Stimulated activated CD8-positive, alpha-beta memory T cell treated with anti-CD3 and anti-CD28 coated beads, Interleukin-7, amount 100 ng/mL, for 24 hours (primary cell): ENCODE measurements around the gene KIAA1210.
"Not testable (repeated sequence)": the region's sequence is repeated elsewhere in the genome, so short reads cannot be mapped to it uniquely, and the experiment has no call there.

Source experiments
- DNase-seq: peaks from one replicate; pipeline ENCODE4 v3.0.0-alpha.2; 2020; ENCODE audit warnings: low read depth

The KIAA1210 gene

GRCh38 chrX:119036107-119037029 is 91.2 kb downstream of the KIAA1210 start:
- DNase-seq, result no peak

- DNase-seq, result no peak
Observed at GRCh38 chrX:119030990-119031389, 96.6 kb downstream of the KIAA1210 start.

- DNase-seq, result not testable (repeated sequence)
Observed at GRCh38 chrX:119029656-119030055, 98.0 kb downstream of the KIAA1210 start.

- DNase-seq, result no peak
Observed at GRCh38 chrX:119028733-119029330, 98.8 kb downstream of the KIAA1210 start.
